Mesenchymal stem cell (in vitro differentiated cells and primary cell): ENCODE results near the gene CATSPER4.

Experiments used
- DNase-seq: peaks from one replicate; pipeline ENCODE4 v3.0.0-alpha.2; 2013
- H2AFZ ChIP-seq: one replicate; pipeline ENCODE4 v1.6.1; 2013; ENCODE audit warnings: low read depth, mild to moderate bottlenecking, control low read depth, inconsistent platforms, low read length, moderate library complexity
- H2AK5ac ChIP-seq: 2 replicates; pipeline ENCODE4 v1.6.1; 2013; ENCODE audit warnings: low read length, moderate library complexity, mild to moderate bottlenecking, inconsistent platforms; ENCODE audit not compliant: severe bottlenecking
- H2BK120ac ChIP-seq: one replicate; pipeline ENCODE4 v1.6.1; 2013; ENCODE audit warnings: low read depth, mild to moderate bottlenecking, inconsistent platforms, low read length, moderate library complexity
- H2BK12ac ChIP-seq, 2 experiments: one replicate each; pipeline ENCODE4 v1.6.1; 2013; ENCODE audit warnings: inconsistent platforms in 2 of 2, low read length in 2 of 2, mild to moderate bottlenecking in 2 of 2, moderate library complexity in 2 of 2, control low read depth in 1 of 2
- H2BK15ac ChIP-seq: one replicate; pipeline ENCODE4 v1.6.1; 2013; ENCODE audit warnings: mild to moderate bottlenecking, low read depth, inconsistent platforms; ENCODE audit not compliant: poor library complexity, severe bottlenecking
- H2BK5ac ChIP-seq: 2 replicates; pipeline ENCODE4 v1.6.1; 2013; ENCODE audit warnings: low read depth, mild to moderate bottlenecking, low read length, control low read depth, inconsistent platforms; ENCODE audit not compliant: poor library complexity, severe bottlenecking
- H3K14ac ChIP-seq, 2 experiments: one replicate each; pipeline ENCODE4 v1.6.1; 2013; ENCODE audit warnings: inconsistent platforms in 2 of 2, low read length in 2 of 2, control low read depth in 1 of 2, mild to moderate bottlenecking in 1 of 2, moderate library complexity in 1 of 2
- H3K18ac ChIP-seq, 2 experiments: one replicate each; pipeline ENCODE4 v1.6.1; 2013; ENCODE audit warnings: inconsistent platforms in 2 of 2, low read length in 2 of 2, control low read depth in 1 of 2, low read depth in 1 of 2, mild to moderate bottlenecking in 1 of 2
- H3K23ac ChIP-seq, 2 experiments: one replicate each; pipeline ENCODE4 v1.6.1; 2013; ENCODE audit warnings: inconsistent platforms in 2 of 2, low read length in 2 of 2, mild to moderate bottlenecking in 2 of 2, moderate library complexity in 2 of 2, control low read depth in 1 of 2
- H3K27ac ChIP-seq: 2 replicates; pipeline ENCODE4 v1.5.1; 2013; ENCODE audit warnings: mild to moderate bottlenecking, moderate library complexity, low read length, control low read depth, inconsistent platforms; ENCODE audit not compliant: poor library complexity, severe bottlenecking
- H3K27me3 ChIP-seq, 2 experiments: 2 replicates each; pipeline versions ENCODE4 v1.6.1 to v1.7.0; 2013; ENCODE audit warnings: low read length in 2 of 2, mild to moderate bottlenecking in 2 of 2, moderate library complexity in 2 of 2, control low read depth in 1 of 2, inconsistent platforms in 1 of 2; ENCODE audit not compliant: control insufficient read depth in 1 of 2, insufficient read depth in 1 of 2
- H3K36me3 ChIP-seq, 2 experiments: 2 replicates each; pipeline versions ENCODE4 v1.6.1 to v1.7.0; 2013; ENCODE audit warnings: low read length in 2 of 2, control low read depth in 1 of 2, inconsistent platforms in 1 of 2, low read depth in 1 of 2, mild to moderate bottlenecking in 1 of 2; ENCODE audit not compliant: insufficient read depth in 2 of 2, control insufficient read depth in 1 of 2
- H3K4ac ChIP-seq, 2 experiments: one replicate each; pipeline ENCODE4 v1.6.1; 2013; ENCODE audit warnings: inconsistent platforms in 2 of 2, low read length in 2 of 2, mild to moderate bottlenecking in 2 of 2, moderate library complexity in 2 of 2, control low read depth in 1 of 2, low read depth in 1 of 2
- H3K4me1 ChIP-seq: 2 replicates; pipeline ENCODE4 v1.6.1; 2013; ENCODE audit warnings: low read depth, low read length, control low read depth; ENCODE audit not compliant: control insufficient read depth, insufficient read depth
- H3K4me2 ChIP-seq: 2 replicates; pipeline ENCODE4 v1.6.1; 2013; ENCODE audit warnings: low read length, mild to moderate bottlenecking, inconsistent platforms; ENCODE audit not compliant: poor library complexity, severe bottlenecking
- H3K4me3 ChIP-seq, 2 experiments: 2 replicates each; pipeline versions ENCODE4 v1.5.1 to v1.7.0; 2013; ENCODE audit warnings: low read length in 2 of 2, mild to moderate bottlenecking in 2 of 2, control low read depth in 1 of 2, low read depth in 1 of 2; ENCODE audit not compliant: insufficient read depth in 1 of 2
- H3K79me1 ChIP-seq: replicated peaks from 2 replicates; pipeline ENCODE4 v1.6.1; 2013; ENCODE audit warnings: mild to moderate bottlenecking, control low read depth, low read length, inconsistent platforms; ENCODE audit not compliant: poor library complexity, severe bottlenecking
- H3K9ac ChIP-seq: 2 replicates; pipeline ENCODE4 v1.7.0; 2013; ENCODE audit warnings: mild to moderate bottlenecking, low read length, moderate library complexity
- H3K9me3 ChIP-seq: 2 replicates; pipeline ENCODE4 v1.7.0; 2013; ENCODE audit warnings: mild to moderate bottlenecking, low read length; ENCODE audit not compliant: control insufficient read depth
- H4K8ac ChIP-seq: one replicate; pipeline ENCODE4 v1.6.1; 2013; ENCODE audit warnings: inconsistent platforms, mild to moderate bottlenecking, low read length, moderate library complexity
- H4K91ac ChIP-seq: one replicate; pipeline ENCODE4 v1.6.1; 2013; ENCODE audit warnings: mild to moderate bottlenecking, low read length, inconsistent platforms
- WGBS: methylation state at CpG from one replicate; pipeline ENCODE4 v1.1.7; 2013; ENCODE audit warnings: mixed read lengths; 5-methylcytosine and 5-hydroxymethylcytosine counted together

Gene CATSPER4

DNA sequence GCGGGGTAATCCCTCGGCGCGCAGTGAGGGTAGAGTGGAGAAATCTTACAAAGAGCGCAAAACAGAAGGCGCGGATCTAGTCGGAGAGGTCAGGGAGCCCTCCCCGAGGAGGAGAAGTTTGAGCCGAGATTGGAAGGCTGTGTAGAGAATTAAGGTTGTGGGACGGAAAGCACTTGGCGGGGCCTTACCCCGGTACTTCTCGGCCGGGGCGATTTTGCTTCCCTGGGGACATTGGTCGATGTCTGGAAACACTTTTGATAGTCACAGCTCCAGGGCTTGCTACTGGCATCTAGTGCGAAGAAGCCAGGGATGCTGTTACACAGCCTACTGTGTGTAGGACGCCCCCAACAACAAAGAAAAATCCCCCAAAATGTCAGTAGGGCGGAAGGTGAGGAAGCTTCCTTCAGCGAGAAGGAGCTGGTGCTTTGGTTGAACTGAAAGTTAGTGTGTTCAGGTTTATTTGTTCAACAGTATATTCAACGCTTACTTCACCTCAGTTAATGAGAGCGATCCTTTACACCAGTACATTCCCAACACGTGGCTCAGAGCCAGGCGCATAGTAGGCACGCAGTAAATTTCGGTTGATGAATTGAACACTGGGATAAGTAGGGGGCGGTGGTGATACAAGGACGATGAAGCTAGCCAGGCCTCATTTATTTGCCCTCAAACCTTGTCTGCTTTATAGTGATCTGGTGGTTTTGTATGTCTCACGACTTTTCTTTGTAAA is 44.4 kb downstream of the CATSPER4 start:
- Histone ChIP-seq H3K14ac (peak overlapping the region in 1 of 2 experiments; percentile 92), H3K36me3 (no peaks in the 10 kb centered on the region), H3K9ac (peak overlapping the region; percentile 92), H3K27ac (peak overlapping the region; percentile 50), H2BK12ac (peak overlapping the region in 1 of 2 experiments; percentile 16), H2BK15ac (peak overlapping the region; percentile 73), H3K4ac (peak overlapping the region; percentile 52 to 81), H2AFZ (peak overlapping the region; percentile 85), H3K4me3 (peak overlapping the region; percentile 79 to 95), H3K4me2 (peak overlapping the region; percentile 80), H3K18ac (peak overlapping the region; percentile 47 to 84), H3K79me1 (peaks cover 5% of the 10 kb centered on the region), H3K4me1 (peaks cover 3% of the 10 kb centered on the region), H3K9me3 (no peaks in the 10 kb centered on the region), H3K27me3 (no peaks in the 10 kb centered on the region), H2BK120ac (no peak overlapping the region), H2AK5ac (no peak overlapping the region), H2BK5ac (no peak overlapping the region), H3K23ac (peak overlapping the region in 1 of 2 experiments; percentile 19), H4K91ac (no peak overlapping the region), H4K8ac (peak overlapping the region; percentile 83)
- 2% methylated on average over 25 of the region's 30 CpGs for WGBS
- DNase-seq, result peak; percentile 61

DNA sequence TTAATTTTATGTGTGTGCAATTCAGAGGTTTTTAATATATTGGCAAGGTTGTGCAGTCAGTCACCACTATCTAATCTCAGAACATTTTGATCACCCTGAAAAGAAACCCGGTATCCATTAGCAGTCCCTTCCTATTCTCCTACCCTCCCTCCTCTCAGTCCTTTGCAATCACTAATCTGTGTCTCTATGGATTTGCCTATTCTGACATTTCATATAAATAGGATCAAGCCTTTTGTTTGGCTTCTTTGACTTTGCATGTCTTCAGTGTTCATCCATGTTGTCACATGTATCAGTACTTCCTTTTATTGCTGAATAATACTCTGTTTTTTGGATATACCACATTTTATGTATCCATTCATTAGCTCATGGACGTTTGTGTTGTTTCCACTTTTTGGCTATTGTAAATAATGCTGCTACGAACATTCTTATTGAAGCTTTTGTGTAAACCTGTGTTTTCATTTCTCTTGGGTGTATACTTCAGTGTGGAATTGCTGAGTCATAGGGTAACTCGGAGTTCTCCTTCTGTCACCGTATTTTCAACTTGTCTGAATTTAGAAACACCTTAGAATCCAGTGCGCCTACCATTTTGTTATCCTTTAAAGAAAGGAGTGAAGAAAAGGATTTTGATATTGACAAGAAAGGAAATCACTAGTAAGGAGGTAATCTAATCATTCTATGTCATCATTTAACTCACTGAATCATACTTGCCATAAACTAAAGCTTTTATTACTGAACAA is 47.0 kb downstream of the CATSPER4 start:
- no peak overlapping the region for H3K14ac ChIP-seq
- peak; percentile 63 for DNase-seq
- 47% methylated on average over 4 of the region's 6 CpGs for WGBS
- H3K4me1 ChIP-seq, result peaks cover 3% of the 10 kb centered on the region
- no peak overlapping the region for H3K27ac ChIP-seq
- H3K4ac ChIP-seq, result no peak overlapping the region
- no peak overlapping the region for H3K9ac ChIP-seq
- no peak overlapping the region for H2BK5ac ChIP-seq
- no peaks in the 10 kb centered on the region for H3K27me3 ChIP-seq
- no peak overlapping the region for H2BK120ac ChIP-seq
- H3K9me3 ChIP-seq, result no peaks in the 10 kb centered on the region
- no peak overlapping the region for H3K18ac ChIP-seq
- no peak overlapping the region for H4K8ac ChIP-seq
- H4K91ac ChIP-seq, result no peak overlapping the region
- no peak overlapping the region for H2AK5ac ChIP-seq
- H3K4me2 ChIP-seq, result no peak overlapping the region
- no peak overlapping the region for H3K23ac ChIP-seq
- H2BK12ac ChIP-seq, result no peak overlapping the region
- H2AFZ ChIP-seq, result no peak overlapping the region
- no peaks in the 10 kb centered on the region for H3K36me3 ChIP-seq
- peaks cover 9% of the 10 kb centered on the region for H3K79me1 ChIP-seq
- no peak overlapping the region for H3K4me3 ChIP-seq
- no peak overlapping the region for H2BK15ac ChIP-seq

DNA sequence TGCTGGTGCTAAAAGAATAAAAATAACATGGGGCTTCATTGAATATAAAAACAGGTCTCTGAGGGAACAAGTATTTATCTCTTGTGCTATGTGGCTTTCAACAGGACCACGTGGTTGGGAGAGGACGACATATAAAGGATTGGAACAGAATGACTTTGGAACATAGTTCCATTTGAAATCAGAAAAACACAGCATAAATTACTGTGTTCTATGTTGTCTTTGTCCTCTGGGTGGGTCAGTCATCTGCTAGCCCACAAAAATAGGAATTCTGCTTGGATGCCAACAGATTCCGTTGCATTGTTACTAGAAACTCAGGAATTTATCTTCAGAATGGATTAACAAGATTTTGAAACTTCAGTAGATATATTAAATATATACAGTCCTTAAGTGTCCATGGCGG is 49.5 kb downstream of the CATSPER4 start:
- Histone ChIP-seq H2BK15ac (no peak overlapping the region), H4K8ac (no peak overlapping the region), H2BK120ac (no peak overlapping the region), H3K79me1 (peaks cover 19% of the 10 kb centered on the region), H3K27me3 (no peaks in the 10 kb centered on the region), H3K9me3 (no peaks in the 10 kb centered on the region), H3K4me2 (no peak overlapping the region), H2AK5ac (no peak overlapping the region), H3K4ac (no peak overlapping the region), H2AFZ (no peak overlapping the region), H3K23ac (no peak overlapping the region), H2BK12ac (no peak overlapping the region), H4K91ac (no peak overlapping the region), H3K9ac (no peak overlapping the region), H3K4me3 (no peak overlapping the region), H3K4me1 (no peaks in the 10 kb centered on the region), H3K14ac (no peak overlapping the region), H3K36me3 (peaks cover 0 to 11% of the 10 kb centered on the region in 2 experiments), H3K27ac (no peak overlapping the region), H3K18ac (no peak overlapping the region), H2BK5ac (no peak overlapping the region)
- WGBS, result 100% methylated on average over 1 of the region's 4 CpGs
- DNase-seq, result no peak
